Measurements from ENCODE around the gene GPR89A.
"Not testable (repeated sequence)": the region's sequence is repeated elsewhere in the genome, so short reads cannot be mapped to it uniquely, and the experiment has no call there.

GPR89A gene

DNA sequence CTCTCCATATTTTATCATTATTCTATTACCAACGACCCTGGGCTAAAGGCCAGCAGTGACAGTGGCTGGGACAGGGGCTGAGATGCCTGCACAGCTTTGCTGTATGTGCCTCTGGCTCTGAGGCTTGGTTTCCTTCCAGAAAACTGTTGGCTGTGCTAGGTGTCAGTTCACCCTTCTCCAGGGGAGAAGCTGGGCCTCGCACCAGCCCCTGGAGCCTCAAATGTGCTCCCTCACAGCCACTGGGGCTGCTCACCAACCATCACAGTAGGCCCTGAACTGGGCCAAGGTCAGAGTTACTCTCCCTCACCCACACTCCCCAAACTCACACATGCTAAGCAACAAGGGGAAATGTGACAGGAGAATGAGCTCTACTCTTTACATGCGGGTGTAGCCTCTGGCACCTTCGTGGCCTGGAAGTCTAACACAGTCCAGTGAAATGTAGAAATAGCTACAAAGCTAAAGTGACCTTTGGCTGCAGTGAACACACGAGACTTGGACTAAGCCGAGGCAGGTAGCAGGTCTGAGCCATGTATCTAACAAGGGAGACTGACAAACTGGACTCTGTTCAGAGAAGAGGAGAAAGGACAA lies 106.8 kb downstream of the GPR89A start:
- no peaks in the 10 kb centered on the region for H3K36me3 ChIP-seq (ENCODE audit: low read depth)
- H3K27ac ChIP-seq (ENCODE audit: poor library complexity, severe bottlenecking): no peak overlapping the region
- TF ChIP-seq, protein P1, sequence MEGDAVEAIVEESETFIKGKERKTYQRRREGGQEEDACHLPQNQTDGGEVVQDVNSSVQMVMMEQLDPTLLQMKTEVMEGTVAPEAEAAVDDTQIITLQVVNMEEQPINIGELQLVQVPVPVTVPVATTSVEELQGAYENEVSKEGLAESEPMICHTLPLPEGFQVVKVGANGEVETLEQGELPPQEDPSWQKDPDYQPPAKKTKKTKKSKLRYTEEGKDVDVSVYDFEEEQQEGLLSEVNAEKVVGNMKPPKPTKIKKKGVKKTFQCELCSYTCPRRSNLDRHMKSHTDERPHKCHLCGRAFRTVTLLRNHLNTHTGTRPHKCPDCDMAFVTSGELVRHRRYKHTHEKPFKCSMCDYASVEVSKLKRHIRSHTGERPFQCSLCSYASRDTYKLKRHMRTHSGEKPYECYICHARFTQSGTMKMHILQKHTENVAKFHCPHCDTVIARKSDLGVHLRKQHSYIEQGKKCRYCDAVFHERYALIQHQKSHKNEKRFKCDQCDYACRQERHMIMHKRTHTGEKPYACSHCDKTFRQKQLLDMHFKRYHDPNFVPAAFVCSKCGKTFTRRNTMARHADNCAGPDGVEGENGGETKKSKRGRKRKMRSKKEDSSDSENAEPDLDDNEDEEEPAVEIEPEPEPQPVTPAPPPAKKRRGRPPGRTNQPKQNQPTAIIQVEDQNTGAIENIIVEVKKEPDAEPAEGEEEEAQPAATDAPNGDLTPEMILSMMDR (IDR thresholded peaks at IDR 0.05; ENCODE audit: poor library complexity, severe bottlenecking): no peak
- no peaks in the 10 kb centered on the region for H3K27me3 ChIP-seq (ENCODE audit: insufficient read depth, poor library complexity, severe bottlenecking)
- no peak overlapping the region for H3K4me3 ChIP-seq (ENCODE audit: severe bottlenecking)
- H3K4me1 ChIP-seq (ENCODE audit: insufficient read depth, poor library complexity, severe bottlenecking): no peaks in the 10 kb centered on the region
- H3K9me3 ChIP-seq (ENCODE audit: severe bottlenecking): no peaks in the 10 kb centered on the region
- DNase-seq (ENCODE audit: low spot score) (no peak), ATAC-seq (ENCODE audit: low read depth) (no peak)

DNA sequence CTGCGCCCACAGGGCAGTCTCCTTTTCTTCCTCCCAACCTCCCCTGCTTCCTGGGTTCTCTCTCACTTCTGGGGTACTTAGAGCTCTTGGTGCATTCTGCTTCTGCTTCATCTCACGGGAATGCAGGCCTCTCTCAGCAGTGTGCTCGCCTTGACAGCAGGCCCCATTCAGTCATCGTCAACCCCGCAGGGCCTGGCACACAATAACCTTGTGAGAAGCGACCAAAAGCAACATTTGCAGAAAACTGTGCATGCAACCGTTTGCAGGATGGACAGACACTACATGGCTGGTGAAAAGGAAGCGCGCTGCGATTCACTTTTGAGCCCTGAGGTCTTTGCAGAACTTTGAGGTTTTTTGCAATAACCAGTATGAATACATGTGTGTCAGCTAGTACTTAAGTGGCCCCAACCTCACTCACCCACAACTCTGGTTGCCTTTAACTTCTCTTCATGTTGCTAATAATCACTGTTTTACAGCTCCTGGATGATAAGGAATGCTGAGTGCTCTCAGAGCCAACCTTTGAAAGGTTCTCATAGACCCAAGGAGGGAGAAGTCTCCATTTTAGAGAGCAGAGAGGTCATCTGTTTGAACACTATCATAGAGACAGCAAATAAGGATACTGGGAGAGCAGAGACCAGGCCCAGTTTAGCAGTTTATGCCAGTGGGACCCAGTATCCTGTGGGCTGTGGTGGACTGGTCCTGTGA lies 109.0 kb downstream of the GPR89A start:
- DNase-seq (ENCODE audit: low spot score) (no peak), ATAC-seq (ENCODE audit: low read depth) (no peak)
- Histone ChIP-seq H3K4me1 (ENCODE audit: insufficient read depth, poor library complexity, severe bottlenecking) (no peaks in the 10 kb centered on the region), H3K27ac (ENCODE audit: poor library complexity, severe bottlenecking) (no peak overlapping the region), H3K27me3 (ENCODE audit: insufficient read depth, poor library complexity, severe bottlenecking) (no peaks in the 10 kb centered on the region), H3K36me3 (ENCODE audit: low read depth) (no peaks in the 10 kb centered on the region), H3K9me3 (ENCODE audit: severe bottlenecking) (no peaks in the 10 kb centered on the region), H3K4me3 (ENCODE audit: severe bottlenecking) (no peak overlapping the region)
- TF ChIP-seq, protein P1 (IDR thresholded peaks at IDR 0.05; ENCODE audit: poor library complexity, severe bottlenecking): no peak

DNA sequence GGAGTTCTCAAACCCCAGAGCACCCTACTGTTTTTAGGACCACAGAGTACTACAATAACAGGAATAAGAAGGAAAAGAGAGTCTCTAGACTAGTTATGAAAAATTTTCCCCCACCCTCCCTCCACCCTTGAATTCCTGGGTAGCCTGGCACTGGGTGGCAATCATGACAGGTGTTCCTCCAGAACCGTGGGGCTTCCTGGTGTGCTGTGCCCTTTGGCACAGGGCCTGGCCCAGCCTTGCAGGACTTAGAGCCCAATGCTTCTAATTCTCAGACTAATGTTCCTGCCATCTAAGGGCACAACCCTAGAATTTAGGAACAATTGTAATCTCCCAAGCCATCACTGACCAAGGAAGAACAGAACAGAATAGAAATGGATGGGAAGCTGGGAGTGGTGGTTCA lies 110.0 kb downstream of the GPR89A start:
- DNase-seq (ENCODE audit: low spot score): no peak
- no peak for ATAC-seq (ENCODE audit: low read depth)
- no peaks in the 10 kb centered on the region for H3K4me1 ChIP-seq (ENCODE audit: insufficient read depth, poor library complexity, severe bottlenecking)
- H3K4me3 ChIP-seq (ENCODE audit: severe bottlenecking): no peak overlapping the region
- H3K36me3 ChIP-seq (ENCODE audit: low read depth): no peaks in the 10 kb centered on the region
- TF ChIP-seq, protein P1 (IDR thresholded peaks at IDR 0.05; ENCODE audit: poor library complexity, severe bottlenecking): no peak
- H3K27me3 ChIP-seq (ENCODE audit: insufficient read depth, poor library complexity, severe bottlenecking): no peaks in the 10 kb centered on the region
- H3K27ac ChIP-seq (ENCODE audit: poor library complexity, severe bottlenecking): no peak overlapping the region
- H3K9me3 ChIP-seq (ENCODE audit: severe bottlenecking): no peaks in the 10 kb centered on the region

DNA sequence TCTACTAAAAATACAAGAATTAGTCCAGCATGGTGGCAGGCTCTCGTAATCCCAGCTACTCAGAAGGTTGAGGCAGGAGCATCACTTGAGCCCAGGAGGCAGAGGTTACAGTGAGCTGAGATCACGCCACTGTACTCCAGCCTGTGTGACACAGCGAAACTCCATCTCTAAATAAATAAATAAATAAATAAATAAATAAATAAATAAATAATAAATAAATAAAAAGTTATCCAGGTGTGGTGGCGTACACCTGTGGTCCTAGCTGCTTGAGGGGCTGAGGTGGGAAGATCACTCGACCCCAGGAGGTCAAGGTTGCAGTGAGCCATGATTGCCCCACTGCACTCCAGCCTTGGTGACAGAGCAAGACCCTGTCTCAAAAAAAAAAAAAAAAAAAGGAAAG lies 110.7 kb downstream of the GPR89A start:
- H3K27me3 ChIP-seq (ENCODE audit: insufficient read depth, poor library complexity, severe bottlenecking): not testable (repeated sequence)

DNA sequence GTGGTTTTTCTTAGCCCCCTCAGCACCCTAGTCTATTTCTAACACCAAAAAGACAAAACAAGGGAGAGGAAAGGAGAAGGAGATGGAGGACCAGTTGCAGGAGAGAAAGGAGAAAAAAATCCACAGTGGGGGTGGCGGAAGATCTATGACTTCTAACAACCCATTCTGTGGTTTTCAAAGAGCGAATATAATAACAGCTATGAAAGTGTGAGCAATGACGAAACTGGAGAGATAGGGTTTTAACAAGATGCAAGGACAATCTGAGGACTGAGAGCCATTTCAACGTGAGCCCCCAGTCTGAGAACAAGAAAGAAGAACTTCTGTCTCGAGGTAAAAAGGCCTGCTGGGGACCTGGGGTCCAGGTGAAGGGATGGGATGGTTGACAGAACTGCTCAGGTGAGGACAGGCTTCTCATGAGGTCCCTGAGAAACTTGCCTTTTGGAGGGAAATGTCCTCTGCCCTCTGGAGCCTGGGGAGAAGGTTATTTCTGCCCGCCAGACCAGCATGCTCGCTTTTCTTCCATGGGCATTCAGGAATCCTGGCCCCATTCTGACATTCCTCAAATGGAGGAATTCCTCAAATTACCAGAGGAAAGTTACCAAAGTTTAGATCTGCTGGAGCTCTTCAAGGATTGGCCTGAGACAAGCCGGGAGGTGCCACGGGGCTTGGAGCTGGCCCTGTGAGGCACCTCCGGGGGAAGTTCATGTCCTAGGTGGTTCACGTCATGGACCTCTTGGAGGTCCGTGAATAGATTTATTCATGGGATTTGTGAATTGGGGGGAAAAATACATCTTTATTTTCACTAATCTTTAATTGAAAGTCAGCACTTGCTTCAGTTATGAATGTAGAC lies 111.7 kb downstream of the GPR89A start, which contains the start of gene CD160:
Gene CD160 (plus strand): TSS at position 270 of the 850 bp plus-strand sequence. CDS start 8,829 bp downstream, outside the sequence.
- DNase-seq (ENCODE audit: low spot score) (no peak), ATAC-seq (ENCODE audit: low read depth) (no peak)
- no peaks in the 10 kb centered on the region for H3K4me1 ChIP-seq (ENCODE audit: insufficient read depth, poor library complexity, severe bottlenecking)
- TF ChIP-seq, protein P1 (IDR thresholded peaks at IDR 0.05; ENCODE audit: poor library complexity, severe bottlenecking): no peak
- no peaks in the 10 kb centered on the region for H3K27me3 ChIP-seq (ENCODE audit: insufficient read depth, poor library complexity, severe bottlenecking)
- H3K36me3 ChIP-seq (ENCODE audit: low read depth): no peaks in the 10 kb centered on the region
- H3K9me3 ChIP-seq (ENCODE audit: severe bottlenecking): no peaks in the 10 kb centered on the region
- no peak within 1 kb of the TSS for H3K4me3 ChIP-seq (ENCODE audit: severe bottlenecking)
- no peak within 1 kb of the TSS for H3K27ac ChIP-seq (ENCODE audit: poor library complexity, severe bottlenecking)

More for the DNA sequence above, 110.7 kb downstream of the GPR89A start:
- H3K4me3 ChIP-seq (ENCODE audit: severe bottlenecking); H3K36me3 ChIP-seq (ENCODE audit: low read depth); H3K4me1 ChIP-seq (ENCODE audit: insufficient read depth, poor library complexity, severe bottlenecking); H3K9me3 ChIP-seq (ENCODE audit: severe bottlenecking); H3K27ac ChIP-seq (ENCODE audit: poor library complexity, severe bottlenecking); DNase-seq (ENCODE audit: low spot score); ATAC-seq (ENCODE audit: low read depth): not testable (repeated sequence)
